HEK293T (cell line): Measurements from ENCODE around the gene RAB3IL1.

Experiments used
- BHLHE40 ChIP-seq: fragments of 450-650 bp; IDR thresholded peaks from 2 replicates; pipeline ENCODE4 v1.6.1; 2016; ENCODE audit warnings: mild to moderate bottlenecking, moderate library complexity, borderline replicate concordance
- FOXM1 ChIP-seq: fragments of 450-650 bp; IDR thresholded peaks from 2 replicates; pipeline ENCODE4 v1.6.1; 2017; ENCODE audit warnings: mild to moderate bottlenecking, borderline replicate concordance
- PKNOX1 ChIP-seq: fragments of 450-650 bp; IDR thresholded peaks from 2 replicates; pipeline ENCODE4 v1.6.1; 2016
- SP1 ChIP-seq: fragments of 450-650 bp; IDR thresholded peaks from 2 replicates; pipeline ENCODE4 v1.6.1; 2017
- SUZ12 ChIP-seq: fragments of 450-650 bp; IDR thresholded peaks from 2 replicates; pipeline ENCODE4 v1.6.1; 2016; ENCODE audit warnings: mild to moderate bottlenecking
- TARDBP ChIP-seq: fragments of 450-650 bp; IDR thresholded peaks from 2 replicates; pipeline ENCODE4 v1.6.1; 2016

- TF ChIP-seq TARDBP (no peak), SP1 (no peak), SUZ12 (no peak), PKNOX1 (no peak), BHLHE40 (no peak), FOXM1 (no peak)
Observed at GRCh38 chr11:61951484-61952135, 34.2 kb upstream of the RAB3IL1 start.
